ENCODE data around the gene NMT2. TPM values are rescaled to one million over a fixed set of nuclear protein-coding genes. Genes with fewer than 3 reads are reported as not detected.

Gene NMT2
- total RNA-seq, 1 experiment from 2014 or later: 14.4 TPM

- no peaks in the 10 kb centered on the region for H3K9me2 ChIP-seq (replicated peaks; ENCODE audit: low read length)
- ChIA-PET POLR2A (ENCODE audit: unreplicated experiment) (no interaction called here), CTCF (no interaction called here)
- no peak for ATAC-seq
- H3K4me3 ChIP-seq (ENCODE audit: low read length): no peak overlapping the region
- TF ChIP-seq CTCF (conservative IDR thresholded peaks at IDR 0.05; ENCODE audit: low read depth, low read length) (no peak), EZH2phosphoT487 (IDR thresholded peaks at IDR 0.05; ENCODE audit: borderline replicate concordance, low read length) (no peak), EZH2 (IDR thresholded peaks at IDR 0.05; ENCODE audit: low read length, unreplicated experiment) (no peak)
- no peaks in the 10 kb centered on the region for H3K27me3 ChIP-seq (ENCODE audit: low read length)
- H4K20me1 ChIP-seq (ENCODE audit: low read length): no peaks in the 10 kb centered on the region
- H3K4me1 ChIP-seq (ENCODE audit: insufficient read depth, low read length): peaks cover 13% of the 10 kb centered on the region
- no peaks in the 10 kb centered on the region for H3K36me3 ChIP-seq (ENCODE audit: low read depth, low read length)
- no peak overlapping the region for H3K4me2 ChIP-seq (ENCODE audit: low read length)
- no peaks in the 10 kb centered on the region for H3K79me2 ChIP-seq (ENCODE audit: low read length)
- H3K27ac ChIP-seq (ENCODE audit: low read length): no peak overlapping the region
- H3F3A ChIP-seq (ENCODE audit: low read length, unreplicated experiment): no peaks in the 10 kb centered on the region
- DNase-seq: no peak
- no peaks in the 10 kb centered on the region for H3K9me3 ChIP-seq (ENCODE audit: low read length)
- intact Hi-C loops (cut with micrococcal nuclease): no loop called here
- no peak overlapping the region for H2AFZ ChIP-seq (ENCODE audit: low read length)
- no TSS peak for BruUV-seq (replicated peaks)
- no peak overlapping the region for H3K9ac ChIP-seq (ENCODE audit: low read length)
Measured at GRCh38 chr10:15213461-15213861, 45.0 kb upstream of the NMT2 start.

- CTCF ChIA-PET: interaction anchor here (0.6 to 0.7 kb wide), 3 partner anchors 10 to 159 kb away, joined by 3 to 4 read pairs (median 3); partner anchors contain the start of gene FAM171A1
- intact Hi-C loops (cut with micrococcal nuclease): loop anchor here (2.0 kb wide), 1 partner anchor 159 kb away; the partner anchor contains the start of gene FAM171A1
- no peaks in the 10 kb centered on the region for H3K79me2 ChIP-seq (ENCODE audit: low read length)
- H3K27me3 ChIP-seq (ENCODE audit: low read length): no peaks in the 10 kb centered on the region
- H3K4me2 ChIP-seq (ENCODE audit: low read length): no peak overlapping the region
- no TSS peak for BruUV-seq (replicated peaks)
- H3F3A ChIP-seq (ENCODE audit: low read length, unreplicated experiment): no peaks in the 10 kb centered on the region
- H3K9ac ChIP-seq (ENCODE audit: low read length): no peak overlapping the region
- POLR2A ChIA-PET (ENCODE audit: unreplicated experiment): no interaction called here
- ATAC-seq (peak; percentile 77), DNase-seq (peak; percentile 66)
- no peaks in the 10 kb centered on the region for H3K9me3 ChIP-seq (ENCODE audit: low read length)
- peaks cover 13% of the 10 kb centered on the region for H3K4me1 ChIP-seq (ENCODE audit: insufficient read depth, low read length)
- H3K27ac ChIP-seq (ENCODE audit: low read length): peak overlapping the region; percentile 26; the same call in 1 of the 2 replicates
- H2AFZ ChIP-seq (ENCODE audit: low read length): no peak overlapping the region
- no peak overlapping the region for H3K4me3 ChIP-seq (ENCODE audit: low read length)
- TF ChIP-seq EZH2phosphoT487 (IDR thresholded peaks at IDR 0.05; ENCODE audit: borderline replicate concordance, low read length) (no peak), EZH2 (IDR thresholded peaks at IDR 0.05; ENCODE audit: low read length, unreplicated experiment) (no peak), CTCF (conservative IDR thresholded peaks at IDR 0.05; ENCODE audit: low read depth, low read length) (no peak)
- H4K20me1 ChIP-seq (ENCODE audit: low read length): no peaks in the 10 kb centered on the region
- H3K9me2 ChIP-seq (replicated peaks; ENCODE audit: low read length): no peaks in the 10 kb centered on the region
- no peaks in the 10 kb centered on the region for H3K36me3 ChIP-seq (ENCODE audit: low read depth, low read length)
Measured at GRCh38 chr10:15211464-15211979, 43.0 kb upstream of the NMT2 start.

- Histone ChIP-seq H3K27me3 (ENCODE audit: low read length) (no peaks in the 10 kb centered on the region), H3K36me3 (ENCODE audit: low read depth, low read length) (no peaks in the 10 kb centered on the region), H3K4me2 (ENCODE audit: low read length) (no peak overlapping the region), H4K20me1 (ENCODE audit: low read length) (no peaks in the 10 kb centered on the region), H3F3A (ENCODE audit: low read length, unreplicated experiment) (no peaks in the 10 kb centered on the region), H3K79me2 (ENCODE audit: low read length) (no peaks in the 10 kb centered on the region), H3K9me2 (replicated peaks; ENCODE audit: low read length) (no peaks in the 10 kb centered on the region), H3K9ac (ENCODE audit: low read length) (no peak overlapping the region), H3K4me1 (ENCODE audit: insufficient read depth, low read length) (peaks cover 13% of the 10 kb centered on the region), H3K27ac (ENCODE audit: low read length) (no peak overlapping the region), H2AFZ (ENCODE audit: low read length) (no peak overlapping the region), H3K9me3 (ENCODE audit: low read length) (no peaks in the 10 kb centered on the region), H3K4me3 (ENCODE audit: low read length) (no peak overlapping the region)
- POLR2A ChIA-PET (ENCODE audit: unreplicated experiment): no interaction called here
- CTCF ChIA-PET: no interaction called here
- ATAC-seq (no peak), DNase-seq (no peak)
- BruUV-seq (replicated peaks): no TSS peak
- intact Hi-C loops (cut with micrococcal nuclease): loop anchor here (2.0 kb wide), 1 partner anchor 160 kb away; the partner anchor contains the start of gene FAM171A1
- TF ChIP-seq EZH2 (IDR thresholded peaks at IDR 0.05; ENCODE audit: low read length, unreplicated experiment) (no peak), CTCF (conservative IDR thresholded peaks at IDR 0.05; ENCODE audit: low read depth, low read length) (no peak), EZH2phosphoT487 (IDR thresholded peaks at IDR 0.05; ENCODE audit: borderline replicate concordance, low read length) (no peak)
Measured at GRCh38 chr10:15210521-15210920, 42.0 kb upstream of the NMT2 start.

All from PC-3 (cell line).